Stimulated activated CD8-positive, alpha-beta memory T cell treated with anti-CD3 and anti-CD28 coated beads, Interleukin-15, amount 100 ng/mL, for 4 hours (primary cell): ENCODE data around the gene TMEM97.

Experiments used
- DNase-seq, 2 donors: peaks; one replicate each; pipeline ENCODE4 v3.0.0-alpha.2; 2020; ENCODE audit warnings: low read depth in 2 of 2

Gene TMEM97

DNA sequence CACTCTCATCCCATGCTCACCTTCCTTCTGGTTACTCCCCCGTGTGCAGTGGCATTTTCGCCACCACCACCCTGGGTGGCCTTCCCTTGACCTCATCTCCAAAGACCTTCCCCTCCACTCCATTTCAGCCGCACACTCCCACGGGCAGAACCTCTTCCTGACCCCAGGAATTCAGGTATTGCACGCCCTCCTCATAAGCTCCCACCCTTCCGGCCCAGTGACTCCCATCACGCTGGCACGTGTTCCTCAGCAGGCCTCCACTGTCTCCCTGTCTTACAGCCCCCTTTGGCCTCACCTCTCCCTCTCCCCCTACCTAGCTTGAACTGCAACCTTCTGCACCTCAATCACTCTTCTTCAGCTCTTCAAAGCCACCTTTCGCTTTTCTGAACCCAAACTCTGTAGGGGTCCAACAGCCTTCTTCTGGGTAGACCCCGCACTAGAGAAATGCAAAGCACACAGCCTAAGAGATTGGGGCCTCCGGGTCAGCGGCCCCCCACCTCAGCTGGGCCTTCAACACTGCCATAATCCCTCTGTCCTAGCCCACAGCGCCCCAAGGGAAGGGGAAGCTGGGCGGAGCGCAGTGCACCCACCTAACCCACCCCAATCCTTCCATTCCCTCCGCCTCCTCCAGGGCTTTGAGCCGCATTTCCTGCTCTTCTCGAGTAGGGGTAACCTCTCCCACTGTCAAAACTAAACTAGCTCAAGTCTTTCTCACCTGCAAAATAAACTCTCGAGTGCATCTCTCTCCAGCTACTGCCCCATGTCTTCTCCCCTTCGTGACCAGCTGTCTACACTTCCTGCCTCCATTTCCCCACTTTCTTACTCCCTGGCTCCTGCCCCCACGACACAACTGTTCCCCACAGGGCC is 1.7 kb upstream of the TMEM97 start:
- no peak for DNase-seq

GRCh38 chr17:28317966-28318758 is 838 bp upstream of the TMEM97 start:
- DNase-seq, result no peak

DNA sequence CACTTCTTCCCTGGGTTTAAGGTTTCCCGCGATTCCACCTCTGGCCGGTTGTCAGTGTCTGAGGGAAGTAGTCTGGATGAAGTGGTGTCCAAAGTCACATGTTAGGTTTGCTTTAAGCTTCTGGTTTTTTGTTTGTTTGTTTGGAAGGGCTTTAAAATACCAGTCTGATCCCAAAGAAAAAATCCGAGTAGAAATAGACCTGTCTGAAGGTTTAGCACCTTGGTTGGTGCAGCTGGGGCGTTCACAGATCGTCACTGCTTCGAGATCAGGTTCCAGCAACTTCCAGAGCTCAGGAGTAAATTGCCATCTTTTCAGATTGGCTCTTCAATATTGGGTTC is 567 bp downstream of the TMEM97 start:
- DNase-seq, result no peak

- DNase-seq, result no peak
Measured at GRCh38 chr17:28320215-28321061, 1.4 kb downstream of the TMEM97 start.

GRCh38 chr17:28324267-28324745 is 5.3 kb downstream of the TMEM97 start:
- DNase-seq, result no peak

DNA sequence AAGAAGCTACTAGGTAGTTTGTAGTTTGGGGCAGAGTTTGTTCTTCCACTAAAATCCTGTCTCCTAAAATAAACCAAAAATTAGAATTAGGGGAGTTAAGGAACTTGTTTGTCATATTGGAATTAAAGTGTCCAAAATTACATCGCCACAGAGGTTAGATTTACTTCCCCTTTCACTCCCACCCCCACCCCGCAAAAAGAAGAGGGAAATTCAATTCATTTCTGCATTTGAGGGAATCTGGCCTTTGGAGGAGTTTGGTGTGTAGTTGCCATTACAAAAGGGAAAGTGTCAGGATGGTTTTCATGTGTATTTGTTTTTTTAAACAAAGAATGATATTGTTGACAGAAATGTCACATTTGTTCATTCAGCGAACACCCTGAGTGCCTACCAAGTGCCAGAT is 5.8 kb downstream of the TMEM97 start:
- no peak for DNase-seq

DNA sequence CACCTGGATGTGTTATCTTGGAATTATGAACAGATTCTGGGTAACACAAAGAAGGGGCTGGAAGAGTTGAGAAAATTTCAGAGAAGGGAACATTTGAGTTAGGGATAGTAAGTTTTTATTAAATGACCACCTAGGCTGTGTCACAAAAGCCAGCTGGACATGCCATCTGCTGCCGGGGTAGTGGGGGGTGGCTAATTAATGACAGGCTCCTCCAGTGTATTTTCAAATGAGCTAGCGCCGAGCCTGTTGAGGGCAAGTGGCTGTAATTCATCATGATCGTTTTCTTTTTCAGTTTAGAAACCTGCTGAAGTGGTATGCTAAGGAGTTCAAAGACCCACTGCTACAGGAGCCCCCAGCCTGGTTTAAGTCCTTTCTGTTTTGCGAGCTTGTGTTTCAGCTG is 6.2 kb downstream of the TMEM97 start:
- no peak for DNase-seq

DNA sequence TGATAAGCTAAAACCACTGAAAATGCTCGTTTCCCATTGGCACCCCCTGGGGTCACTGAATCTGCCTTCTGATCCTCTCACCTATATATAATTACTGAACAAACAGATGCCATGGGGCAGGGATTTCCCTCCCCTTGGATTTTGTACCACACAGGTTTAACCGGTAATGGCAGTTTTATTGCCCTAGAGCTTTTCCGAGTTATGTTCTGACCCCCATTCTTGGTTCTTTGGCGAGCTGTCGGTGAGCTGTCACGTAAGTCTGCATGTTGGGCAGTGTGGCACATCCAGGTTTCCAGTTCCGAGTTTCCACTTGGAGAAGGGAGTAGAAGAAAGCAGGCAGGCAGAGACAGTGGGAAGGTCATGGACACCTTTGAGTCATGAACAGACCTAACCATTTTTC is 7.1 kb downstream of the TMEM97 start:
- DNase-seq, result no peak

GRCh38 chr17:28327031-28327607 is 8.1 kb downstream of the TMEM97 start:
- no peak for DNase-seq

- DNase-seq, result no peak
Measured at GRCh38 chr17:28327709-28328108, 8.7 kb downstream of the TMEM97 start.

- no peak for DNase-seq
Measured at GRCh38 chr17:28328325-28328724, 9.3 kb downstream of the TMEM97 start.

- DNase-seq, result no peak
Measured at GRCh38 chr17:28330671-28331070, 11.7 kb downstream of the TMEM97 start.

- DNase-seq, result no peak
Measured at GRCh38 chr17:28331891-28332420, 13.0 kb downstream of the TMEM97 start.

- DNase-seq, result no peak
Measured at GRCh38 chr17:28333083-28333746, 14.2 kb downstream of the TMEM97 start.

GRCh38 chr17:28334171-28334570 is 15.2 kb downstream of the TMEM97 start:
- no peak for DNase-seq

GRCh38 chr17:28334666-28335200 is 15.7 kb downstream of the TMEM97 start:
- DNase-seq, result no peak

GRCh38 chr17:28335201-28335958 is 16.4 kb downstream of the TMEM97 start, which contains the start of the genes IFT20 and TNFAIP1:
TSS of gene IFT20 (minus strand) at chr17:28335472. CDS start at chr17:28331985, 3,487 bp downstream.
TSS of gene TNFAIP1 (plus strand) at chr17:28335761. CDS start at chr17:28339522, 3,761 bp downstream.
- DNase-seq, result peak; percentile 95 to 99

DNA sequence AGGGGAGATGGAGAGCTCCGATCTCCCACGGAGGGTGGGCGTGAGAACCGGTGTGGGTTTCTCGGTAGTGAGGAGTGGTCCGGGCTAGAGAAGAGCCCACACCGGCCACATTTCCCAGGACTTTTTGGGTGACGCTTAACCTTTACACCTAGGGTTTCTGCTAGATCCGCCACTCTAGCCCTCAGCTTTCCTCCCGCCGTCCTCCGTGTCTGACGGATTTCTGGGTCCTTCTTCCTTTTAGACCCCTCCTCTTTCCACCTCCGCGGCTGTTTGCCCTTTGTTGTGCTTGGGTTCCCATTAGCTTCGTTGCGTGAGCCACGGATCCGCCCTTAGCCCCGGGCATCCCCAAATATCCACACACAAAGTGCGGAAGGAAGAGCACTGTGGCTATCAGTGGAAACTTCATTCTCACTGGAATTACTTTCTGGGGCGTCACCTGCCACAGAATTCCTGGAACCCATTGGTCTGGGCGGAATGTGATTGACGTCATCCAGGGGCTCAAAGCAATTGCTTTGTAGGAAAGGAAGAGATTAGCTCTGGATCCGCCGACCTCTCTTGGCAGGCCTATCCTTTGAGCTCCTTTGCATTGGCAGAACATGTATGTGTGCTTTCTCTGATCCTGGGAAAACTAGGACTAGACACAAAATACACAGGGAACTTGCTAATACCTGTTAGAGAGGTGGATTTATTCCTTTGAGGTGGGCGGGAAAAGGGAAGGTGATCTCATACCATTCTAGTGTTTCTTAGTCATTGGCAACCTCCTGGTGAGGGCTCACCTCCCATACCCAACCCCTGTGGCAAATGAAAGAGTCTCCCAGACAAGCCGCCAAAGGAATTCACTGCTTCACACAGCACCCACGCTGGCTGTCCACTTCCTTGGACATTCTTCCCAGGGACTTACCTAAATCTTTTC is 17.2 kb downstream of the TMEM97 start:
- no peak for DNase-seq
